Central memory CD8-positive, alpha-beta T cell (primary cell): ENCODE results near the gene SYCE3.
A peak's percentile ranks its signal among the peaks of the same experiment; 100 is the strongest.

Source experiments
- ATAC-seq: fragments of 150-1000 bp; cut with Tn5 transposase; replicated peaks from 2 replicates; pipeline ENCODE4 v1.10.0; 2022; ENCODE audit warnings: mild to moderate bottlenecking, moderate FRiP score, moderate number of reproducible peaks; ENCODE audit not compliant: poor library complexity, severe bottlenecking; ENCODE audit errors: extremely low read depth
- DNase-seq, 2 donors: peaks; one replicate each; pipeline ENCODE4 v3.0.0; 2021; ENCODE audit warnings: low spot score in 2 of 2
- H3K27ac Mint-ChIP-seq: one replicate; pipeline ENCODE4 v1.8.0; 2022; ENCODE audit warnings: low read depth, mild to moderate bottlenecking, moderate library complexity, mixed read lengths
- H3K27me3 Mint-ChIP-seq: one replicate; pipeline ENCODE4 v1.8.0; 2022; ENCODE audit warnings: mixed read lengths
- H3K36me3 Mint-ChIP-seq: one replicate; pipeline ENCODE4 v1.8.0; 2022; ENCODE audit warnings: mild to moderate bottlenecking, moderate library complexity, mixed read lengths; ENCODE audit not compliant: insufficient read depth
- H3K4me1 Mint-ChIP-seq: one replicate; pipeline ENCODE4 v1.8.0; 2022; ENCODE audit warnings: mixed read lengths
- H3K4me3 Mint-ChIP-seq: one replicate; pipeline ENCODE4 v1.8.0; 2022; ENCODE audit warnings: mild to moderate bottlenecking, moderate library complexity, mixed read lengths
- H3K9me3 Mint-ChIP-seq: one replicate; pipeline ENCODE4 v1.8.0; 2022; ENCODE audit warnings: mixed read lengths

Gene SYCE3

DNA sequence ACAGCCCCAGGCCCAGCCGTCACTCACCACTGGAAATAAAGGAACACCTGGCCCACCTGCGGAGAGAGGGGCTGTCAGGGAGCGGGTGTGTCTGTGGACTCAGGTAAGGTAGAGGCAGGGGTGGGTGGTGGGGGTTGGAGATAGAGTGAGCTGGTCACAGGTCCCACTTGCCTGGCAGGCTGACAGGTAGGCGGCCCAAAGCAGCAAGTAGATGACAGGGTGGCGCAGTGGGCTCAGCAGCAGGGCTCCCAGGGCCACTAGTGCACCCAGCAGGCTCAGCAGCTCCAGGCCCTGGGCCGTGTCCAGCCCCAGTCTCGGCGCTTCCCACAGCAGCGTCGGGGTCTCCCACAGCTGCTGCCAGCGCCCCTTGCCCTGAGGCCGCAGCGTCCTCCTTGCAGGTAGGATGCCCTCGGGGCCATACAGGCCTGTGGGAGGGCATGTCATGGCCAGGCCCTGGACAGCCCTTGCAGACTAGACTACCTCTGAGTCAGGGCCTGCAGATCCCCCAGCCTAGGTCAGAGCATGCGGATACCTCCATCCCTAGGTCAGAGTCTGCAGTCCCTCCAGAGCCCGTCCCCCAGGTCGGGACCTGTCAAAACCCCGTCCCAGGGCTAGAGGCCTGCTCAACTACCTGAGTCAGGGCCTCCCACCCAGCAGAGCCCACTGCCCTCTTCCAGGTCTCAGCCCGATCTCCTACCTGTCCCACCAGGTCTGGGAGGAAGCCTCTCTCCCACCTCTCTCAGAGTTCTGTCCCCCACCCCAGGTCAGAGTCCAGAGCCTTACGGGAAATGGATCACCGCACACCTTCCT is 55.9 kb downstream of the SYCE3 start:
- no peak for DNase-seq
- Mint-ChIP-seq H3K4me1 (peaks cover 24% of the 10 kb centered on the region), H3K4me3 (peak overlapping the region; percentile 94), H3K9me3 (no peaks in the 10 kb centered on the region), H3K27ac (peak overlapping the region; percentile 79), H3K27me3 (no peaks in the 10 kb centered on the region), H3K36me3 (peaks cover 17% of the 10 kb centered on the region)
- ATAC-seq = no peak

DNA sequence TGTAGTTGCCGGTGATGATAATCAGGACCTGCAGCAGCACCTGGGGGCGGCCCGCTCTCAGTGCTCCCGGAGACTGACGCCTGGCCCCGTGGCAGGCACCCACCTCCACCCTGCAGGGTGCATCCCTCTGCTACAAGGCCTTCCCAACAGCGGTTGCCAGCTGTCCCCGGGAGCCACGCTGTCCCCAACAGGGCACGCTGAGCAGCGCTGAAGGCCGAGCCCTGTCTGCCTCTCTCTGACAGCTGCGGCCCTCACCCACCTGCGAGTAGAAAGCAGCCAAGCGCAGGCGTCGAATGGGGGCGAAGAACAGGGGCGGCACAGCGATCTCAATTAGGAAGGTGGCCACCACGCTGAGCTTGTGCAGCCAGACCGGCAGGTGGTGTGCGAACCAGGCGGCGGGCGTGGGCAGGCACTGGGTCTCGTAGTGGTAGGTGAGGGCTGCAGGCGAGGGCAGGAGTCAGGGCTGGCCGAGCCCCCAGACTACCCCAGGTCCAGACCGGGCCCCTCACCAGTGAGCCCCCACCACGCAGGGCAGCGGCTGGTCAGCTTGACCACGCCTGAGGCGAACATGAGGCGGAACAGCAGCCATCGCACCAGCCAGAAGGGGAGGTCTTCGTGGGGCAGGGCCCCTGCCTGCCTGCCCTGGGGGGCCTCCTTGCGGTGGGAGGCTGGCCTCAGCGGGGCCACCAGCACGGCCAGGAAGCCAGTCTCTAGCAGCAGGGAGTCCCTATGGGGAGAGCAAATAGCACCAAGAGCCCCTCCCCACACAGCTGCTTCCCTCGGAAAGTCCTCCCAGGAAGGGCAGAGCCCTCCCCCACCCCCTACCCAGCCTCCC is 56.7 kb downstream of the SYCE3 start:
- DNase-seq = no peak
- no peaks in the 10 kb centered on the region for H3K9me3 Mint-ChIP-seq
- H3K27me3 Mint-ChIP-seq = no peaks in the 10 kb centered on the region
- ATAC-seq = no peak
- H3K4me3 Mint-ChIP-seq = peak overlapping the region; percentile 94
- peaks cover 14% of the 10 kb centered on the region for H3K36me3 Mint-ChIP-seq
- H3K27ac Mint-ChIP-seq = no peak overlapping the region
- H3K4me1 Mint-ChIP-seq = peaks cover 24% of the 10 kb centered on the region

DNA sequence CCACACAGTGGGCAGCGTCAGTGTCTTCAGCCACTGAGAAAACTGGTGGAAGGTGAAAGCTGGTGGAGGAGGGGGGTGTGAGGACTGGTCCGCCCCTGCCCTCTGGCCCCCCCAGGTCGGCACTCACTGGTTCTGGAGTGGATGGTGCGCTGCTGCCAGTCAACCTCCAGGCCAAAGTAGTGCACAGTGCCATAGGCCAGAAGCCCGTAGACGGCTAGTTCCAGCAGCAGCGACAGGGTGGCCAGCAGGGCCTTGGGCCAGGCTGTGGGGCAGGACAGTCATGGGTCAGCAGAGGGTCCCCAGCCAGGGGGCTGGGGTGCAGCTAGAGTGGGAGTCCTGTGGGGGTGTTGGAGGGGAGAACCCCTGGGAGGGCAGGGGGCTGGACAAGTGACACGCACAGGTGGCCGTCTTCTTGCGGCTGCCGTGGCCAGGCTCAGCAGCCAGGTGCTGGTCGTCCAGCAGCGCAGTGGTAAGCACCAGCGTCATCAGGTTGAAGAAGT is 57.4 kb downstream of the SYCE3 start:
- Mint-ChIP-seq H3K36me3 (peaks cover 14% of the 10 kb centered on the region), H3K27ac (no peak overlapping the region), H3K27me3 (no peaks in the 10 kb centered on the region), H3K4me3 (peak overlapping the region; percentile 94), H3K9me3 (no peaks in the 10 kb centered on the region), H3K4me1 (peaks cover 24% of the 10 kb centered on the region)
- DNase-seq = no peak
- no peak for ATAC-seq

DNA sequence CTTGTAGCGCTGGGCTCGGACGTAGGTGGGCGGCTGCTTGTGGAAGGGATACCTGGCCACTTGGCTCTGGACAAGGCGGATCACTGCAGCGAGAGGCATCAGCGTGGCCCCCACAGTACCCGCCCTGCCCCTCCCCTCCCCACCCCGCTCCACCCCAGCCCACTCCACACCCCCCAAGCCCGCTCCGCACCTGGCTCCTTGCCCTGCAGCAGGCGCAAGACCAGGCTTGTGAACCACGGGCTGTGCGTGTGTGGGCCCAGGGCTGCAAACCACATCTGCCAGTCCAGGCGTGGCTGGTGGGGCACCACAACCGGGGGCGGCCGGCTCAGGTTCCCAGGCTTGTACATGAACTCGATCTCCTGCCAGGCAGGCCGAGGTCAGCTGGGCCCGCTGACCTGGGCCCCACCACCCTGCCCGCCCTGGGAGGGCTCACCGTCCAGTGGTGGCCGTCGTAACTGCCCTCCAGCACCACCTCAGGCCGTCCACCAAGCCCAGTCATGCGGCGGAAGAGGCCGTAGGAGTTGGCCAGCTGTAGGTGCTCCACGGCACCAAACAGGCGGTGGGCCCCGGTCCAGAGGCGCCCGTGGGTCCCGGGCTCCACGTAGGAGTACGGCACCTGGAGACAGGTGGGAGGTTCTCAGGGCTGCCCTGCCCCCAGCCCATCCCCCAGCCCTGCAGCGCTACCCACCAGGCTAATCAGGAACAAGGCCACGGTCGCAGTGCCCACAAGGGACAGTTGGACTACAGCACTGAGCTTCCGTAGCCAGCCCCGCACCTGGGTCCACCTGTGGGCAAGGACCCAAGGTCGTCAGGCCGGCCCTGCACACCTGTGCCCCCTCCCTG is 58.1 kb downstream of the SYCE3 start:
- ATAC-seq (no peak), DNase-seq (no peak)
- no peak overlapping the region for H3K27ac Mint-ChIP-seq
- H3K27me3 Mint-ChIP-seq = no peaks in the 10 kb centered on the region
- peaks cover 16% of the 10 kb centered on the region for H3K36me3 Mint-ChIP-seq
- peaks cover 23% of the 10 kb centered on the region for H3K4me1 Mint-ChIP-seq
- H3K4me3 Mint-ChIP-seq = no peak overlapping the region
- no peaks in the 10 kb centered on the region for H3K9me3 Mint-ChIP-seq

DNA sequence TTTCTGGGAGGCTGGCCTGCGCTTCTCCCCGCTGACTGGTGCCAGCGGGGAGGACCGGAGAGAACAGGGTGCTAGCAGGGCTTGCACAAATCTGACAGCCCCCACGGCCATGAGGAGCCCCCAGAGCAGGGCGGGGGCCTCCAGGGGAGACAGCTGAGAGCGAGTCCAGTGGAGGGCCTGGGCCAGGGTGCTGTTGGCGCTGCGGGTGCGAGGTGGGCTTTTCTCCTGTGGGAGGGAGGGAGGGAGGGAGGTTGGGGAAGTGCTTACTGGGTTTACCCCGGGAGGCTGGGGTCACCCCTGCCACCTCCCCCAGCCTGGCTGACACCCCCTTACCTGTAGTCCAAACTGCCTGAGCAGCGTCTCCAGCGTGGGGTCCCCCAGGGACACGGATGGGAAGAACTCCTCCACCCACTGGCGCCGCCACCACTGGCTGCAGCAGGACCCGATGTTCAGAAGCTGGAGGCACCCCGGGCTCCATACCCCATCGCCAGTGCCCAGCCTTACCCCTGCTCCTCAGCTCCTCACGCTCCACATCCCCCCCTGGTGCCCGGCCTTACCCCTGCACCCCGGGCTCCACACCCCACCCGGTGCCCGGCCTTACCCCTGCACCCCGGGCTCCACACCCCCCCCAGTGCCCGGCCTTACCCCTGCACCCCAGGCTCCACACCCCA is 59.1 kb downstream of the SYCE3 start:
- Mint-ChIP-seq H3K27ac (no peak overlapping the region), H3K4me3 (no peak overlapping the region), H3K36me3 (peaks cover 14% of the 10 kb centered on the region), H3K9me3 (no peaks in the 10 kb centered on the region), H3K4me1 (peaks cover 16% of the 10 kb centered on the region), H3K27me3 (no peaks in the 10 kb centered on the region)
- DNase-seq (no peak), ATAC-seq (no peak)

DNA sequence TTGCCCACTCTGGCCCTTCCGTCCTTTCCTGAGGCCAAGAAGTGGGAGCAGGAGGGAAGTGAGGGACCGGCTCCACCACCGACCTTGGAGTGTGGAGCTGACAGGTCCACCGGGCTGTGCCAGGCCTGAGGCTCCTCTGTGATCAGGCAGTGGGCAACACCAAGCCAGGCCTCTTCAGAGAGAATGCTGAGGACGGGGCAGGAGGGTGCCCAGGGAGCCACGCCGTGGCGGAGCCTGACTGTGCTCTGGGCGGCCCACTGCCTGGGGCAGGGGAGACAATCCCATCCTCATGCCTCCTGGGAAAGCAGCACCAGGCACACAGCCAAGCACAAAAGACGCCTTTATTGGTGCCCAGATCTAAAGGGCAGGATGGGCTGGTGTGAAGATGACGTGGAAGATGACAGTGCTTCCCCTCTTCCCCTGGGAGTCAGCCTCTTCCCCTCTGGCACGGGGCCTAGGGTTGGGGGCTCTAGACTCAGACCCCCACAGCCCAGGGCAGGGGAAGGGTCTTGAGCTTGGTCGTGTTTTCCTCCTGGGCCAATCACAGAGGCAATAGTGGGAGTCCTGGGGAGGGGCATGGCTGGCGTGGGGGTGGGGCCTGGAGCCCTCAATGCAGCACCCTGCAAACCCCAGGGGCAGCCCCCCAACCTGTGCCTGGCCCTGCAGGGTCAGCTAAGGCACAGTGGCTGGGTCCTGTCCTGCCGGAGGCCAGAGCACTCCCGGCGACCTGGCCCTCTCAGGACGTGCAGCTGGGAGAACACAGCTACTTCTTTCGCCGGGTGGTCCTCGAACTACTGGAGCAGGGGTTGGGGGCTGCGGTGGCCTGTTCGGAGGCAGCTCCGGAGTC is 59.9 kb downstream of the SYCE3 start:
- ATAC-seq (no peak), DNase-seq (no peak)
- H3K36me3 Mint-ChIP-seq = peaks cover 10% of the 10 kb centered on the region
- H3K4me1 Mint-ChIP-seq = peaks cover 17% of the 10 kb centered on the region
- H3K27me3 Mint-ChIP-seq = no peaks in the 10 kb centered on the region
- H3K9me3 Mint-ChIP-seq = no peaks in the 10 kb centered on the region
- H3K4me3 Mint-ChIP-seq = no peak overlapping the region
- no peak overlapping the region for H3K27ac Mint-ChIP-seq

DNA sequence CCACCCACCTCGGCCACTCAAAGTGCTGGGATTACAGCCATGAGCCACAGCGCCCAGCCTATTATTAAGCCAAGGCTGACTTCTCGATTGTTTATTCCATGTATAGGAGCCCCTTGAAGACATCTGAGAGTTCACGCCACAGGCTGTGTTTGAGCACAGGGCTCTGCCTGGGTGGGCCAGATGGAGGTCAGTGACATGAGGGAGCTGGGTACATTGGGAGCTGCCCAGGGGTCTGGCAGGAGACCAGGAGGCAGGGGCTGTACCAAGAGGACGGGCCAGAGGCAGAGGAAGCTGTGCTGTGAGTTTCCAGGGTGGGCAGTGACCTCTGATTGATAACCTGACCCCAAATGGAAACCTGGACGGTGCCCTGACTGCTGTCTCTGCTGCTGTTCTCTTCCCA is 60.6 kb downstream of the SYCE3 start:
- no peak for DNase-seq
- Mint-ChIP-seq H3K9me3 (no peaks in the 10 kb centered on the region), H3K4me1 (peaks cover 13% of the 10 kb centered on the region), H3K4me3 (no peak overlapping the region), H3K27ac (no peak overlapping the region), H3K27me3 (no peaks in the 10 kb centered on the region), H3K36me3 (peaks cover 10% of the 10 kb centered on the region)
- no peak for ATAC-seq
